ENCODE measurements around the gene TBX1. TPM values are rescaled to one million over a fixed set of nuclear protein-coding genes. Genes with fewer than 3 reads are reported as not detected.

The TBX1 gene
- total RNA-seq, 1 donor from 2014 or later = 3.4 TPM

DNA sequence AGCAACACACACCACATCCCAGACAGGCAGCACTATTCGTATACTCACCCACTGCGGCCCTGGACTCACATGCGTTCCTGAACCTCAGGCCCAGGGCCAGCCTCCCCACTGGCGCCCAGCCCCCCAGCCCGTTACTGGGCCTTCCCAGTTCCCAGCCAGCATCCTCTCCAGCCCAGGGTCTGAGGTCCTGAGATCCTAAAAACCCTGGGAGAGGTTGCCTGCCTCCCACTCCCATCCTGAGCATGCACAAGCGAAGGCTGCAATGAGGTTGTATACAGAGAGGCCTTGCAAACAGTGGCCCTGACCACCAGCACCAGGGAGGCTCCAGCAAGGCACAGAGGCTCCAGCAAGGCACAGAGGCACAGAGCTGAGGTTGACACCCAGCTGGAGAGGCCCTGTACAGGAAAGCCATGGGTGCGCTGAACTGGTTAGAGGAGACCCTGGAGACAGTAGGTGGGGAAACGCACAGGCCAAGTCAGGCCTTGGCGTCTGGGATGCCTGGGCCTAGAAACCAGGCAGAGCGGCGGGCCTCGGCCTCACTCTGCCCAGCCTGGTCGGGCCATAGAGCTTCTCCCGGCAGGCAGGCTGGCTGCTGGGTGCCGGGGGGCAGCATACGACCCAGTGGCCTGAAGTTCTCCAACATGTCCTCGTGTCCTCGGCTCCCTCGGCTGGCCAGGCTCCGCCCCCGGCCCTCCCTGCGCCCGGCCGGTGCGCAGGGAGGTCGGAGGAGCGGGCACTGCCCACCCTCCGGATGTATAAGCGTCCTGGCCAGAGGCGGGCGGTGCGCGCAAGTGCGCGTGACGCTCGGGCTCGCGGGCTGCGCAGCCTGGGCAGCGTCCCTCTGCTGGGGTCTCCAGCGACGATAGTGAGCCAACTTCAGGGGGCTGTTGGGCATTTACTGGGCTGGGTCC lies 2.3 kb upstream of the TBX1 start:
- no peak for DNase-seq (ENCODE audit: extremely low spot score, unreplicated experiment)
- H3K36me3 Mint-ChIP-seq = no peaks in the 10 kb centered on the region
- no peak overlapping the region for H3K27ac Mint-ChIP-seq
- peak overlapping the region; percentile 74 for H3K4me3 Mint-ChIP-seq
- H3K4me1 Mint-ChIP-seq (ENCODE audit: unreplicated experiment) = peaks cover 14% of the 10 kb centered on the region
- TF ChIP-seq, protein P1, sequence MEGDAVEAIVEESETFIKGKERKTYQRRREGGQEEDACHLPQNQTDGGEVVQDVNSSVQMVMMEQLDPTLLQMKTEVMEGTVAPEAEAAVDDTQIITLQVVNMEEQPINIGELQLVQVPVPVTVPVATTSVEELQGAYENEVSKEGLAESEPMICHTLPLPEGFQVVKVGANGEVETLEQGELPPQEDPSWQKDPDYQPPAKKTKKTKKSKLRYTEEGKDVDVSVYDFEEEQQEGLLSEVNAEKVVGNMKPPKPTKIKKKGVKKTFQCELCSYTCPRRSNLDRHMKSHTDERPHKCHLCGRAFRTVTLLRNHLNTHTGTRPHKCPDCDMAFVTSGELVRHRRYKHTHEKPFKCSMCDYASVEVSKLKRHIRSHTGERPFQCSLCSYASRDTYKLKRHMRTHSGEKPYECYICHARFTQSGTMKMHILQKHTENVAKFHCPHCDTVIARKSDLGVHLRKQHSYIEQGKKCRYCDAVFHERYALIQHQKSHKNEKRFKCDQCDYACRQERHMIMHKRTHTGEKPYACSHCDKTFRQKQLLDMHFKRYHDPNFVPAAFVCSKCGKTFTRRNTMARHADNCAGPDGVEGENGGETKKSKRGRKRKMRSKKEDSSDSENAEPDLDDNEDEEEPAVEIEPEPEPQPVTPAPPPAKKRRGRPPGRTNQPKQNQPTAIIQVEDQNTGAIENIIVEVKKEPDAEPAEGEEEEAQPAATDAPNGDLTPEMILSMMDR (conservative IDR thresholded peaks at IDR 0.05) = no peak
- H3K9me3 Mint-ChIP-seq = no peaks in the 10 kb centered on the region
- H3K27me3 Mint-ChIP-seq = peaks cover 81% of the 10 kb centered on the region

DNA sequence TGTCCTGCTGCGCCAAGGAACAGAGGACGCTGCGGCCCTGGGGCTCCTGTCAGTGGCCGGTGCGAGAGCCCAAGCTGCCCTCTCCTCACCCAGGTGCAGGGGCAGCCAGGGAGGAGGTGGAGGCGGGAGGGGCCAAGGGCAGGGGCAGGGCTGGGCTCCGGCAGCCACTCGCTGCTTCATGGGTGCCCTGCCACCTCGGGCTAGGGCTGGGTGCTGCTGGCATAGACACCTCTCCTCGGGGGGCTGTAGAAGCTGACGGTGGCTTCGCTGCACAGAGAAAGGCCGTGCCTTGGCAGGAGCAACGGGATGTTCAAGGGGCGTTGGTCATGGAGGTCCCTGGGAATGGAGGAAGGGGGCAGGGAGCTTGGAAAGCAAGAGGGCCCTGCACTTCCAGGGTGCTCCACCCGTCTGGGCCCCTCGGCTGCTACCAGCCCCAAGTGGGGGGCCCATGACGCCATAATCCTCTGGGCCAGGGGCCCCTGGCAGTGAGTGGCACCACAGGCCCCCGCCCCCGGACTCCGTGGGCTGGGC lies 1.6 kb upstream of the TBX1 start:
- Mint-ChIP-seq H3K4me1 (ENCODE audit: unreplicated experiment) (peaks cover 14% of the 10 kb centered on the region), H3K27me3 (peaks cover 81% of the 10 kb centered on the region), H3K4me3 (no peak overlapping the region), H3K9me3 (no peaks in the 10 kb centered on the region), H3K36me3 (no peaks in the 10 kb centered on the region), H3K27ac (no peak overlapping the region)
- DNase-seq (ENCODE audit: extremely low spot score, unreplicated experiment) = no peak
- TF ChIP-seq, protein P1 (conservative IDR thresholded peaks at IDR 0.05) = no peak

DNA sequence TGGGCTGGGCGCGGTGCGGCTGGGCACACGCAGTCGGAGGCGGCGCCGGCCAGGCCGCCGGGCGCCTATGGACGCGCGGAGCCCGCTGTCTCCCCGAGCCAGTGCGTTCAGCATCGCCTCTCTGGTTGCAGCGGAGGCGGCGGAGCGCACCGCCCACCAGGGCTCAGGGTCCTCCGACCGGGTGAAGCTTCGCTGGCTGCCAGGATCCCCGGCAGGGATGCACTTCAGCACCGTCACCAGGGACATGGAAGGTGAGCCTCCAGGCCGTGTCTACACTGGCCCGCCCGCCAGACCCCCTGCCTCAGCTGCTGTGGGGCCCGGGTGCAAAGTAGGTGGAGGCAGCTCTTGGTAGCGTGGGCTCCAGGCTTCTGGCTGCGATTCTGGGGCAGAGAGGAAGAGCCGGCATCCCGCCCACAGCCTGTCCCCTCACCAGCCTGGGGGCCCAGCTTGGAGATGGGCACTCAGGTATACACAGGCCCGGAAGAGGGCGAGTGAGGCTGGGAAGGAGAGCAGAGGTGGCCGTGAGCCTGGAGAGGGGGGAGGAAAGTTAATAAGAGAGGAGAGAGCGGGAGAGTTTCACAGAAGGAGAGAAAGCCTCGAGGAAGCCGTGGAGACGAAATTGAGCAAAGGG lies 1.0 kb upstream of the TBX1 start:
- Mint-ChIP-seq H3K4me3 (peak overlapping the region; percentile 82), H3K27ac (peak overlapping the region; percentile 55)

DNA sequence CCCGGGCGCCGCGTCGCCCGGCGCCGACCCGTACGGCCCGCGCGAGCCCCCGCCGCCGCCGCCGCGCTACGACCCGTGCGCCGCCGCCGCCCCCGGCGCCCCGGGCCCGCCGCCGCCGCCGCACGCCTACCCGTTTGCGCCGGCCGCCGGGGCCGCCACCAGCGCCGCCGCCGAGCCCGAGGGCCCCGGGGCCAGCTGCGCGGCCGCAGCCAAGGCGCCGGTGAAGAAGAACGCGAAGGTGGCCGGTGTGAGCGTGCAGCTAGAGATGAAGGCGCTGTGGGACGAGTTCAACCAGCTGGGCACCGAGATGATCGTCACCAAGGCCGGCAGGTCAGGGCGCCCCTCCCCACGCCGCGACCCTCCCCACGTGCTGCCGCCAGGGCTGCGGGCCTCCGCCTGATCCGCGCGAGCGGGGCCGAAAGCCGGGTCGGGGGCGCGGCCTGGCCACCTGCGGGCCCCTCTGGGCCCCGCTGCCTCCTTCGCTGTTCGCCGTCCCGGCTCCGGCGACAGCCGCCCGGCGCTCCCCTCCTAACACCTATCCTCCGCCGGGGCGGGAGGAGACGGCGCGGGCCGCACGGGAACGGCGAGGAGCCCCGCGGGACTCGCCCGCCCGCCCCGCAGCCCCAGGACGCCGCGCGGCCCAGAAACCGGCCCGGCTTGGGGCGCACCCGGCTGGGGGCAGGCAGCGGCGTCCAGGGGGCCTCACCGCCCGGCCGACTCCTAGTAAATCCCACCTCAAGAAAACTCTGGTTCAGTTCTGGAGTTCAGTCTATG lies 560 bp downstream of the TBX1 start:
- Mint-ChIP-seq H3K27me3 (peaks cover 76% of the 10 kb centered on the region), H3K4me1 (ENCODE audit: unreplicated experiment) (peaks cover 18% of the 10 kb centered on the region), H3K9me3 (no peaks in the 10 kb centered on the region), H3K36me3 (peaks cover 4% of the 10 kb centered on the region), H3K4me3 (peak overlapping the region; percentile 84), H3K27ac (no peak overlapping the region)
- no peak for DNase-seq (ENCODE audit: extremely low spot score, unreplicated experiment)
- TF ChIP-seq, protein P1 (conservative IDR thresholded peaks at IDR 0.05) = no peak

More for the DNA sequence above, 1.0 kb upstream of the TBX1 start:
- H3K4me1 Mint-ChIP-seq (ENCODE audit: unreplicated experiment) = peaks cover 14% of the 10 kb centered on the region
- TF ChIP-seq, protein P1 (conservative IDR thresholded peaks at IDR 0.05) = no peak
- H3K36me3 Mint-ChIP-seq = no peaks in the 10 kb centered on the region
- no peaks in the 10 kb centered on the region for H3K9me3 Mint-ChIP-seq
- no peak for DNase-seq (ENCODE audit: extremely low spot score, unreplicated experiment)
- peaks cover 80% of the 10 kb centered on the region for H3K27me3 Mint-ChIP-seq
